ENCODE measurements around the gene KRTAP4-2.
"Not testable (repeated sequence)": the region's sequence is repeated elsewhere in the genome, so short reads cannot be mapped to it uniquely, and the experiment has no call there.

Gene KRTAP4-2

DNA sequence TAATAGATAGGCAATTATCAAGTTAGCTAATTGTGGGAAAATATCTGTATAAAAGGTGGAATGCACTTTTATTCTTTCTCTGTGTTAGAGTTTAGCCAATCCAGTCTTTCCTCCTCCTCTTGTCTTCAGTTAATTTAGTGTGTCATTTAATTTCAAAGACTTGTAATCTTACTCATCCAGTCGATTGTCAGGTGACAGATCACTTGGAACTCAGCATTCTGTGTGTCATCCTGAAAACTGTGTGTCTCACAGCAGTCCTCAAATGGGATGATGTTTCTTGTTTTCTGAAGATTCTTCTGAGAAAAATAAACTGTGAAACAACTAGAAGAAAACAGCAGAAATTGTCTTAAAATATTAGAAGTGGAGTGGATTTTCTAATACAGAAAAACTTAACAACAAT, 7.0 kb upstream of the KRTAP4-2 start:
- no peaks in the 10 kb centered on the region for H3K4me1 ChIP-seq (ENCODE audit: control insufficient read depth, insufficient read depth, low read length)
- H3K36me3 ChIP-seq (ENCODE audit: control insufficient read depth, insufficient read depth, low read length): no peaks in the 10 kb centered on the region
- no peak overlapping the region for H3K4me3 ChIP-seq (ENCODE audit: low read length)
- no peak overlapping the region for H3K27ac ChIP-seq (ENCODE audit: low read depth, low read length)
- no peaks in the 10 kb centered on the region for H3K27me3 ChIP-seq (ENCODE audit: control insufficient read depth, insufficient read depth, low read length)
- no peak overlapping the region for H3K9ac ChIP-seq (ENCODE audit: low read length)

GRCh38 chr17:41184480-41184961, 6.5 kb upstream of the KRTAP4-2 start, which contains the start of gene KRTAP4-1:
TSS of gene KRTAP4-1 (minus strand) at chr17:41184911. CDS start at chr17:41184854, 57 bp downstream.
- Histone ChIP-seq H3K4me3 (ENCODE audit: low read length) (no peak within 1 kb of the TSS), H3K9ac (ENCODE audit: low read length) (no peak within 1 kb of the TSS), H3K4me1 (ENCODE audit: control insufficient read depth, insufficient read depth, low read length) (no peaks in the 10 kb centered on the region), H3K27me3 (ENCODE audit: control insufficient read depth, insufficient read depth, low read length) (no peaks in the 10 kb centered on the region), H3K36me3 (ENCODE audit: control insufficient read depth, insufficient read depth, low read length) (no peaks in the 10 kb centered on the region), H3K27ac (ENCODE audit: low read depth, low read length) (no peak within 1 kb of the TSS)

DNA sequence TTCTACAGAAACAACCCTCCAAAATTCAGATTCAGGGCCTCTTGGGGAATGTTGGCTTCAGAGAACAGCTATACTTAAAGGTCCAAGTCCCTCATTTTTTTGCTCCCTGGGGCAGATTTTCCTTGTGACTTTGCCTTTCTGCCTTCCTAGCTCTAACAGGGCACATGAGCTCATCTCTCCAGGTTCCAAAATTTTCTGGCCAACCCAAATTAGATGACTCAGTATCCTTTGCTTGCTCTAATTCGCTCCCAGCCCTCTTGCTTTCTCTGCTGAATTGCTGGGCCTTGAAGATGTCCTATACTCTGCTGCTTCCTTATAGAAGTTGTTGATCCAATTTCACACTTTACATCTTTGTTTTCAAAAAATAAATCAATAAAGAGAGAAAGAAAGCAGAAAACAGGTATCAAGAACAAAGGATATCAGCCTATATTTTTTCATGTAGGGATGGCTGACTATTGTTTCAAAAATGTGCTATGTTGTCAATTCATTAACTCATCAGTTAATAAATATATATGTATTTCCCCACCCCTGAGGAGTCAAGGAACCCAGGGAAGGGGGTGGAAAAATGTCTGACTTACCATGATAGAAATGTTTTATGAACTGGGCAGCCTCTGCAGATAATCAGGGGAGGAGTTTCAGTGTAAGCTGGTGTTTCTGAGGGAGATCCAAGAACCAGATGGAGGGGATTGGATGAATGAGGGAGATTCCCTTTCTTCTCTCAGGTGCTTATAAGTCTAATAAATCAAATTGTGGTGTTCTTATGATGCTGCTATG, 1.0 kb upstream of the KRTAP4-2 start:
- no peak overlapping the region for H3K4me3 ChIP-seq (ENCODE audit: low read length)
- H3K27ac ChIP-seq (ENCODE audit: low read depth, low read length): no peak overlapping the region
- H3K36me3 ChIP-seq (ENCODE audit: control insufficient read depth, insufficient read depth, low read length): no peaks in the 10 kb centered on the region
- H3K4me1 ChIP-seq (ENCODE audit: control insufficient read depth, insufficient read depth, low read length): no peaks in the 10 kb centered on the region
- no peaks in the 10 kb centered on the region for H3K27me3 ChIP-seq (ENCODE audit: control insufficient read depth, insufficient read depth, low read length)
- H3K9ac ChIP-seq (ENCODE audit: low read length): no peak overlapping the region

DNA sequence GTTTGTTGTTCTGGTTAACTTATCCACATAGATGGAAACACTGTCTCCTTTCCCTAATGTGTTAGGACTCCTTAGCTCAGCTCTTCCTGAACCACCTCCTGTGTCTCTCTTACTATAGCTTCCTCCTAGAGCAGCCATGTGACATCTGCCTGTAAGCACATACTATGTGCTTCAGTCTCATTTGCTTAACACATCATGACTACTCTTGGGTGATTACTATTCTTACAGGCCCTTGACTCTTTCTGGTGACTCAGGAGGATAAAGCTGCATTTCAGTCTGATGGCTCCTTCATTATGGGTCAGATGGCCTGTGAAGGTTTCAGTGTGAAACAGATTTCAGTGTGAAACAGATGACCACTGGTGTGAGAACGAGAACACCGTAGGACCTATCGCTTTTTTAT, 320 bp upstream of the KRTAP4-2 start:
- Histone ChIP-seq H3K4me3 (ENCODE audit: low read length) (no peak overlapping the region), H3K27me3 (ENCODE audit: control insufficient read depth, insufficient read depth, low read length) (no peaks in the 10 kb centered on the region), H3K4me1 (ENCODE audit: control insufficient read depth, insufficient read depth, low read length) (no peaks in the 10 kb centered on the region), H3K36me3 (ENCODE audit: control insufficient read depth, insufficient read depth, low read length) (no peaks in the 10 kb centered on the region), H3K27ac (ENCODE audit: low read depth, low read length) (no peak overlapping the region), H3K9ac (ENCODE audit: low read length) (no peak overlapping the region)

- H3K36me3 ChIP-seq (ENCODE audit: control insufficient read depth, insufficient read depth, low read length): no peaks in the 10 kb centered on the region
- no peak overlapping the region for H3K4me3 ChIP-seq (ENCODE audit: low read length)
- no peak overlapping the region for H3K27ac ChIP-seq (ENCODE audit: low read depth, low read length)
- H3K27me3 ChIP-seq (ENCODE audit: control insufficient read depth, insufficient read depth, low read length): no peaks in the 10 kb centered on the region
- no peak overlapping the region for H3K9ac ChIP-seq (ENCODE audit: low read length)
- no peaks in the 10 kb centered on the region for H3K4me1 ChIP-seq (ENCODE audit: control insufficient read depth, insufficient read depth, low read length)
Measured at GRCh38 chr17:41176744-41177387, 1.2 kb downstream of the KRTAP4-2 start.

- no peak overlapping the region for H3K9ac ChIP-seq (ENCODE audit: low read length)
- no peak overlapping the region for H3K4me3 ChIP-seq (ENCODE audit: low read length)
- H3K27ac ChIP-seq (ENCODE audit: low read depth, low read length): no peak overlapping the region
- H3K27me3 ChIP-seq (ENCODE audit: control insufficient read depth, insufficient read depth, low read length): no peaks in the 10 kb centered on the region
- H3K36me3 ChIP-seq (ENCODE audit: control insufficient read depth, insufficient read depth, low read length): no peaks in the 10 kb centered on the region
- H3K4me1 ChIP-seq (ENCODE audit: control insufficient read depth, insufficient read depth, low read length): no peaks in the 10 kb centered on the region
Measured at GRCh38 chr17:41171886-41172285, 6.1 kb downstream of the KRTAP4-2 start.

DNA sequence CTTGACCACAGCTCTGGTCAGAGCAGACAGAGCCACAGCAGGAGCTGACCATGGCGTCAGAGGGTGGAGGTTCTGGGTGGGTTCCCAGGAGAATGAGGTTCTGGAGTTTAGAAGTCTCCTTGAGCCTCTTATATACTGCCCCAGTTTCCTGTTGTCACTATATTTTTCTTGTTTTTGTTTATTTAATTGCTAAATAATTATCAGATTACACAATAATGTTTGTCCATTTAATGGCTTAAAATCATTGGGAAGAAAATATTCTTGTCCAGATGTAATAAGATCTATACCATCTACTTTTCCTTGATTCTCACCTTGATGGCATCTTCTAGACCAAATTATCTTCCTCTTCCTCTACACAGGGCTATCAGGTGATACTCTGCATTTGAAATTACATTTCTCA, 9.9 kb downstream of the KRTAP4-2 start, which contains the start of gene KRTAP4-3:
Gene KRTAP4-3 (minus strand): TSS at position 101 of the 400 bp plus-strand sequence. CDS start 49 bp downstream, at position 52.
- no peaks in the 10 kb centered on the region for H3K27me3 ChIP-seq (ENCODE audit: control insufficient read depth, insufficient read depth, low read length)
- no peaks in the 10 kb centered on the region for H3K4me1 ChIP-seq (ENCODE audit: control insufficient read depth, insufficient read depth, low read length)
- H3K9ac ChIP-seq (ENCODE audit: low read length): no peak within 1 kb of the TSS
- no peak within 1 kb of the TSS for H3K27ac ChIP-seq (ENCODE audit: low read depth, low read length)
- no peaks in the 10 kb centered on the region for H3K36me3 ChIP-seq (ENCODE audit: control insufficient read depth, insufficient read depth, low read length)
- H3K4me3 ChIP-seq (ENCODE audit: low read length): no peak within 1 kb of the TSS

DNA sequence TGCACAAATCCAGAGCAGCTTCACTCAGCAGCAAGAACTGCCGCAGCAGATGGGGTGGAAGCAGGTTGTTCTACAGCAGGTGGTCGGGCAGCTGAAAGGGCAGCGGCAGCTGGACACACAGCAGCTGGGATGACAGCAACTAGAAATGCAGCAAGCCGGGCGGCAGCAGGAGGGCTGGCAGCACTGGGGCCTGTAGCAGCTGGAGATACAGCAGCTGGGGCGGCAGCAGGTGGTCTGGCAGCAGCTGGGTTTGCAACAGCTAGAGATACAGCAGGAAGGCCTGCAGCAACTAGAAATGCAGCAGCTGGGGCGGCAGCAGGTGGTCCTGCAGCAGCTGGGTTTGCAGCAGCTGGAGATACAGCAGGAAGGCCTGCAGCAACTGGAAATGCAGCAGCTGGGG, 10.5 kb downstream of the KRTAP4-2 start:
- Histone ChIP-seq H3K9ac (ENCODE audit: low read length) (no peak overlapping the region), H3K27me3 (ENCODE audit: control insufficient read depth, insufficient read depth, low read length) (no peaks in the 10 kb centered on the region), H3K4me1 (ENCODE audit: control insufficient read depth, insufficient read depth, low read length) (no peaks in the 10 kb centered on the region), H3K4me3 (ENCODE audit: low read length) (no peak overlapping the region), H3K36me3 (ENCODE audit: control insufficient read depth, insufficient read depth, low read length) (no peaks in the 10 kb centered on the region), H3K27ac (ENCODE audit: low read depth, low read length) (no peak overlapping the region)

- no peaks in the 10 kb centered on the region for H3K4me1 ChIP-seq (ENCODE audit: control insufficient read depth, insufficient read depth, low read length)
- H3K4me3 ChIP-seq (ENCODE audit: low read length): no peak overlapping the region
- H3K36me3 ChIP-seq (ENCODE audit: control insufficient read depth, insufficient read depth, low read length): no peaks in the 10 kb centered on the region
- H3K27ac ChIP-seq (ENCODE audit: low read depth, low read length): no peak overlapping the region
- no peaks in the 10 kb centered on the region for H3K27me3 ChIP-seq (ENCODE audit: control insufficient read depth, insufficient read depth, low read length)
- H3K9ac ChIP-seq (ENCODE audit: low read length): no peak overlapping the region
Measured at GRCh38 chr17:41163828-41164227, 14.2 kb downstream of the KRTAP4-2 start.

GRCh38 chr17:41160648-41161047, 17.4 kb downstream of the KRTAP4-2 start, which contains the start of gene KRTAP4-4:
TSS of gene KRTAP4-4 (minus strand) at chr17:41160748. CDS start at chr17:41160691, 57 bp downstream.
- H3K27ac ChIP-seq (ENCODE audit: low read depth, low read length): no peak within 1 kb of the TSS
- no peak within 1 kb of the TSS for H3K4me3 ChIP-seq (ENCODE audit: low read length)
- H3K36me3 ChIP-seq (ENCODE audit: control insufficient read depth, insufficient read depth, low read length): no peaks in the 10 kb centered on the region
- no peaks in the 10 kb centered on the region for H3K4me1 ChIP-seq (ENCODE audit: control insufficient read depth, insufficient read depth, low read length)
- no peaks in the 10 kb centered on the region for H3K27me3 ChIP-seq (ENCODE audit: control insufficient read depth, insufficient read depth, low read length)
- no peak within 1 kb of the TSS for H3K9ac ChIP-seq (ENCODE audit: low read length)

DNA sequence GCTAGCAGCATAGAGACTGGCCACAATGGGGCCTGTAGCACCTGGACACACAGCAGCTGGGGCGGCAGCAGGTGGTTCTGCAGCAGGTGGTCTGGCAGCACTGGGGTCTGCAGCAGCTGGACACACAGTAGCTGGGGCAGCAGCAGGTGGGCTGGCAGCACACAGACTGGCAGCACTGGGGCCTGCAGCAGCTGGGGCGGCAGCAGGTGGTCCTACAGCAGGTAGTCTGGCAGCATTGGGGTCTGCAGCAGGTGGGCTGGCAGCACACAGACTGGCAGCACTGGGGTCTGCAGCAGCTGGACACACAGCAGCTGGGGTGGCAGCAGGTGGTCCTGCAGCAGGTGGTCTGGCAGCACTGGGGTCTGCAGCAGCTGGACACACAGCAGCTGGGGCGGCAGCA, 17.8 kb downstream of the KRTAP4-2 start:
- not testable (repeated sequence) for H3K4me1 ChIP-seq (ENCODE audit: control insufficient read depth, insufficient read depth, low read length); H3K36me3 ChIP-seq (ENCODE audit: control insufficient read depth, insufficient read depth, low read length); H3K4me3 ChIP-seq (ENCODE audit: low read length); H3K27ac ChIP-seq (ENCODE audit: low read depth, low read length); H3K27me3 ChIP-seq (ENCODE audit: control insufficient read depth, insufficient read depth, low read length); H3K9ac ChIP-seq (ENCODE audit: low read length)

DNA sequence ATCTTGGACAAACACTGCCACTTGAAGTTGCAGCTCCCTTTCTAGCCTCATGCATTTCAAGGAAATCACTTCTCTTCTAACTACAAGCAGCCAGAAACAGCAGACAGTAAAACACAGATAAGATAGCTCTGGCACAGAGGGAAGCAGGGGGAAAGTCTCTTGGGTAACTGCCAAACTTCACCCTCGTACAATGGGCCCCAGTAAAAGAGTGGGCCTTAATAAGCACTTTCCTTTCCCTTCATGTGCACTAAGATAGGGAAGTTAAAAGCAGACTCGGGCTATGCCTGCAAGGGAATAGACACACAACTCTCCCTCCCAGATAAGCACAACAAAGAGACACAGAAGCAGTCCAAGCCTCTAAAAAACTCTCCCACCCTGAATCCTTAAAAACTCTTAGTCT, 24.2 kb downstream of the KRTAP4-2 start:
- Histone ChIP-seq H3K36me3 (ENCODE audit: control insufficient read depth, insufficient read depth, low read length) (no peaks in the 10 kb centered on the region), H3K4me3 (ENCODE audit: low read length) (no peak overlapping the region), H3K9ac (ENCODE audit: low read length) (no peak overlapping the region), H3K27me3 (ENCODE audit: control insufficient read depth, insufficient read depth, low read length) (no peaks in the 10 kb centered on the region), H3K27ac (ENCODE audit: low read depth, low read length) (no peak overlapping the region), H3K4me1 (ENCODE audit: control insufficient read depth, insufficient read depth, low read length) (no peaks in the 10 kb centered on the region)
